Jurkat, Clone E6-1 (cell line): ENCODE data around the gene NOL6.
"Not testable (repeated sequence)": the region's sequence is repeated elsewhere in the genome, so short reads cannot be mapped to it uniquely, and the experiment has no call there.

Source experiments
- DNase-seq: peaks from one replicate; pipeline ENCODE4 v3.0.0-alpha.2; 2011; ENCODE audit warnings: low read depth, low spot score
- H3K4me3 ChIP-seq: 2 replicates; pipeline ENCODE4 v1.5.1; 2011; ENCODE audit warnings: mild to moderate bottlenecking, low read length, control low read depth, moderate library complexity

NOL6 gene

GRCh38 chr9:33440204-33440603, 33.5 kb downstream of the NOL6 start:
- DNase-seq, result no peak
- H3K4me3 ChIP-seq, result no peak overlapping the region

- H3K4me3 ChIP-seq, result no peak overlapping the region
- no peak for DNase-seq
Measured at GRCh38 chr9:33439731-33440130, 34.0 kb downstream of the NOL6 start.

- no peak overlapping the region for H3K4me3 ChIP-seq
- no peak for DNase-seq
Measured at GRCh38 chr9:33438926-33439680, 34.6 kb downstream of the NOL6 start.

GRCh38 chr9:33437898-33438297, 35.8 kb downstream of the NOL6 start:
- no peak overlapping the region for H3K4me3 ChIP-seq
- DNase-seq, result no peak

GRCh38 chr9:33437205-33437604, 36.5 kb downstream of the NOL6 start:
- no peak overlapping the region for H3K4me3 ChIP-seq
- DNase-seq, result no peak

- no peak for DNase-seq
- no peak overlapping the region for H3K4me3 ChIP-seq
Measured at GRCh38 chr9:33436445-33436844, 37.3 kb downstream of the NOL6 start.

GRCh38 chr9:33435821-33436277, 37.9 kb downstream of the NOL6 start:
- no peak overlapping the region for H3K4me3 ChIP-seq
- no peak for DNase-seq

- H3K4me3 ChIP-seq, result no peak overlapping the region
- no peak for DNase-seq
Measured at GRCh38 chr9:33434317-33435105, 39.2 kb downstream of the NOL6 start.

- DNase-seq, result no peak
Measured at GRCh38 chr9:33433871-33434270, 39.9 kb downstream of the NOL6 start.

GRCh38 chr9:33431420-33431819, 42.3 kb downstream of the NOL6 start:
- no peak for DNase-seq
- H3K4me3 ChIP-seq, result no peak overlapping the region

More at GRCh38 chr9:33433871-33434270, 39.9 kb downstream of the NOL6 start:
- no peak overlapping the region for H3K4me3 ChIP-seq

GRCh38 chr9:33430942-33431341, 42.8 kb downstream of the NOL6 start:
- H3K4me3 ChIP-seq, result no peak overlapping the region
- DNase-seq, result no peak

GRCh38 chr9:33429256-33429985, 44.3 kb downstream of the NOL6 start:
- H3K4me3 ChIP-seq, result no peak overlapping the region
- DNase-seq, result no peak

GRCh38 chr9:33426843-33427293, 46.9 kb downstream of the NOL6 start:
- DNase-seq, result no peak
- H3K4me3 ChIP-seq, result no peak overlapping the region

- no peak for DNase-seq
- no peak overlapping the region for H3K4me3 ChIP-seq
Measured at GRCh38 chr9:33425128-33425533, 48.6 kb downstream of the NOL6 start.

GRCh38 chr9:33424492-33424891, 49.2 kb downstream of the NOL6 start:
- not testable (repeated sequence) for DNase-seq, H3K4me3 ChIP-seq

GRCh38 chr9:33424043-33424442, 49.7 kb downstream of the NOL6 start:
- H3K4me3 ChIP-seq, DNase-seq: not testable (repeated sequence)

- no peak overlapping the region for H3K4me3 ChIP-seq
- DNase-seq, result no peak
Measured at GRCh38 chr9:33419708-33420303, 53.9 kb downstream of the NOL6 start.

GRCh38 chr9:33418090-33418489, 55.6 kb downstream of the NOL6 start:
- H3K4me3 ChIP-seq, result no peak overlapping the region
- no peak for DNase-seq

- H3K4me3 ChIP-seq, result no peak overlapping the region
- no peak for DNase-seq
Measured at GRCh38 chr9:33416996-33417395, 56.7 kb downstream of the NOL6 start.
